Mammary epithelial cell (primary cell): ENCODE results near the gene LAMP1.

Experiments
- CTCF ChIP-seq, 2 donors: IDR thresholded peaks in 1 of 2; conservative IDR thresholded peaks in 1 of 2; 2 replicates each; pipeline ENCODE4 v1.5.1; 2011 to 2012; ENCODE audit warnings: inconsistent platforms in 2 of 2, low read length in 2 of 2, mild to moderate bottlenecking in 2 of 2, control low read depth in 1 of 2, low read depth in 1 of 2; ENCODE audit not compliant: insufficient read depth in 1 of 2; ENCODE audit errors: extremely low read depth in 1 of 2
- EZH2 ChIP-seq: IDR thresholded peaks from 2 replicates; pipeline ENCODE4 v1.6.1; 2012; ENCODE audit warnings: low read length, inconsistent platforms, borderline replicate concordance

GRCh38 chr13:113323869-113324268 is 26.8 kb downstream of the LAMP1 start:
- no peak for TF ChIP-seq CTCF (conservative IDR thresholded peaks at IDR 0.05 in 1 of 2, IDR thresholded peaks at IDR 0.05 in 1 of 2; ENCODE audit: extremely low read depth in 1 of 2, insufficient read depth in 1 of 2, low read depth in 1 of 2, low read length in 2 of 2)
- no peak for TF ChIP-seq EZH2
